SK-MEL-5 (cell line): ENCODE measurements around the gene EXOC3. TPM values are rescaled to one million over a fixed set of nuclear protein-coding genes. Genes with fewer than 3 reads are reported as not detected.
A peak's percentile ranks its signal among the peaks of the same experiment; 100 is the strongest.

ENCODE experiments used
- DNase-seq: peaks from one replicate; pipeline ENCODE4 v3.0.0-alpha.2; 2016; ENCODE audit warnings: low read depth, low spot score
- in situ Hi-C: cut with HindIII; loops from 2 replicates; pipeline ENCODE4 v1.10.0; 2016; ENCODE audit warnings: low sequenced_read_pairs, high pct_unique_total_duplicates, low pct_unique_long_range_greater_than_20kb
- total RNA-seq: library from RNA; depleted of rRNA; stranded (reverse); fragments of >200 nt; shearing (Covaris generic); gene quantifications from 2 replicates; pipeline ENCODE4 v1.2.3, GENCODE V29; 2014

EXOC3 gene
- total RNA-seq, 1 experiment from 2014 or later, result 50.2 TPM

- in situ Hi-C loops, result no loop called here
- DNase-seq, result no peak
Measured at GRCh38 chr5:432928-433791, 9.8 kb upstream of the EXOC3 start.

DNA sequence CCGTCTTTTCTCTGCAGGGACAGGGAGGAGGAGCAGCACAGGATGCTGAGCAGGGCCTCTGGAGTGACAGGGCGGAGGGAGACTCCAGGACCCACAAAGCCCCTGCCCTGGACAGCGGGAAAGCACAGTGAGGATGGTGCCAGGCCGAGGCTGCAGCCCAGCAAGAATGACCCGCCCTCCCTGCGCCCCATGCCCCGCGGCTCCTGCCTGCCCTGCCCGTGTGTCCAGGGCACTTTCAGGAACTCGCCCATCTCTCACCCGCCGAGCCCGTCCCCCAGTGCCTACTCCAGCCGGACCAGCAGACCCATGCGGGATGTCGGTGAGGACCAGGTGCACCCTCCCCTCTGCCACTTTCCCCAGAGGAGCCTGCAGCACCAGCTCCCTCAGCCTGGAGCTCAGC, 9.1 kb upstream of the EXOC3 start:
- no peak for DNase-seq
- in situ Hi-C loops, result no loop called here

GRCh38 chr5:434443-435146, 8.4 kb upstream of the EXOC3 start:
- in situ Hi-C loops, result no loop called here
- DNase-seq, result no peak

- in situ Hi-C loops, result no loop called here
- DNase-seq, result no peak
Measured at GRCh38 chr5:435156-435790, 7.7 kb upstream of the EXOC3 start.

DNA sequence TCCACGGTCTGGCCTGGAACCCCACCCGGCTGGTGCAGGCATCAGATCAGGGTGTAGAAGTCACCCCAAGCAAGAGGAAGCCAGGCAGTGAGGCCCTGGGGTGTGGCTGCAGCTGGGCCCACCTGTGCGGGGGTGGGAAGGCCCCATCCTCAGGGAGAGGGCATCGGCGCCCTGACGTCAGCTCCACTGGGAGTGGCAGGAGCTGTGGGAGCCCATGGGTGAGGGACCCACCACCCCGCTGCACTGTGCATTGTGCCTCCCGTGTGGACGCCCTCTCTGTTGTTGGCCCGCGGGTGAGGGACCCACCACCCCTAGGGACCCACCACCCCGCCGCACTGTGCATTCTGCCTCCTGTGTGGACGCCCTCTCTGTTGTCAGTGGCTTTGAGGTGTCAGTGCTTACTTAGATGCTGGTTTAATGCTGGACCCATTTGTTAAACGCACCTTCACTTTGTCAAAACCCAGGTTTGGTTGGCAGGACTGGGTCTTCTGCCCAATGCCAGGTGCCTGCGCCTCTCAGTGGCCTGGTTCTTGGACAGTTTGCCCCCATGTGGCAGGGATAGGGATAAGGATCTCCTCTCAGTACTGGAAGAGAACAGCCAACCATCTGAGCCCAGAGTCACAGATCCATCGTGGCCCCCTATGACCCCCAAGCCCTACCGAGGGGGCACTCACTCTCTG, 6.9 kb upstream of the EXOC3 start:
- DNase-seq, result peak; percentile 76
- in situ Hi-C loops, result no loop called here

- in situ Hi-C loops, result no loop called here
- no peak for DNase-seq
Measured at GRCh38 chr5:436641-436975, 6.4 kb upstream of the EXOC3 start.

DNA sequence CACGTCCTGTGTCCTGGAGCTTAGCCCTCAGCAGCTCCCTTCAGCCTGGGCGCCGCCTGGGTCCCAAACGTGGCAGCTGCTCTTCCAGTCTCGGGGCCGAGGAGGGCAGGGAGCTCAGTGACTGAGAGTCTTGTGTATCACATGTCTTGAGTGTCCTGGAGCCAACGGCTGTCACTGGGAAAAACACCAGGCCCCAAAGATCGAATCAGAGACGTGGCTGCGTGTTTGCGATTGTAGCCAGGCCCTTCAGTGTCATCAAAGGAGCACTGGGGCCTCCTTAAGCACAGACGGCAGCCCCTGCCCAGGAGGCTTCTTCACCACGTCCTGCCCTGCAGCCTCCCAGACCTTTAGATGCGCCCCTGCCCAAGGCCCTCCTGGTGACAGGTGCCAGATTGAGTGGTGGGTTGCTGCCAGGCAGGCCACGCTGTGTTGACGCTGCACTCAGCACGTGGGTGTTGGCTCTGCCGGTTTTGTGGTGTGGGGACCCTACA, 5.7 kb upstream of the EXOC3 start:
- in situ Hi-C loops, result no loop called here
- no peak for DNase-seq

GRCh38 chr5:438481-438981, 4.4 kb upstream of the EXOC3 start:
- DNase-seq, result no peak
- in situ Hi-C loops, result no loop called here

GRCh38 chr5:439181-439580, 3.8 kb upstream of the EXOC3 start:
- in situ Hi-C loops, result no loop called here
- DNase-seq, result no peak

- DNase-seq, result no peak
- in situ Hi-C loops, result no loop called here
Measured at GRCh38 chr5:439636-440035, 3.3 kb upstream of the EXOC3 start.

DNA sequence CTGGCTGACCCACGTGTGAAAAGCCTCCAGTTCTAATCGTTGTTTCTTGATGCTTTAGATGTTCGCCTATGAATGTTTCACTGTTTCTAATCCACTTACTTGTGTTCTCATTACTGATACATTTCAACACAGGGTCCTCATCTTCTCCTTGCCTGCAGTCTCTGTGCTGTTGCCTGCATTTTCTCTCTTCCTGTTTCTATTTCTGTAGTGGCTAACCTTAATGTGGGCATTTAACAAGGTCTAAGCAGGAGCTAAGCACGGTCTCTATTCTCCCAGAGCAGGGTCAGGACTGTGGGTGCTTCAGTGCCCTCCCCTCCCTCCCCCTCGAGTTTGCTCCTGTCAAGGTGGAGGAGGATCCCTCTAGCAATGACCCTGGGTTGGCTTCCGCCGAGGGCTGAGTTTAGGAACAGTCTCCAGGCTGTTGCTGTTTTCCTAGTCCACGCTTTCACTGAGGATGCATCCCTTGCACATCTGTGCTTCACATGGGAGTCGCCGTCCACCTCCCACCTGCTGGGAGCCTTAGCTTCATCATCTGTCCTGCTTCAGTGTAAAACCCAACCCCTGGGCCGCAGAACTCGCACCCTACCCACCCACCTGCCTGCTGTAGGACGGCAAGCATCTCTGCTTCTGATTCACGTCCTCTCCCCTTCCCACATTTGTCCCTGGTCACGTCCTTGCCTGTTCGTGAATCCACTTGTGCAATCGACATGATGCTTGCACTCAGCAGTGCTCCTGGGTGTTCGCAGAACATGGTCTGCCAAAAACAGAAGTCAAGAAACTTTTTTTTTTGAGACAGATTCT, 2.4 kb upstream of the EXOC3 start:
- DNase-seq, result no peak
- in situ Hi-C loops, result no loop called here

DNA sequence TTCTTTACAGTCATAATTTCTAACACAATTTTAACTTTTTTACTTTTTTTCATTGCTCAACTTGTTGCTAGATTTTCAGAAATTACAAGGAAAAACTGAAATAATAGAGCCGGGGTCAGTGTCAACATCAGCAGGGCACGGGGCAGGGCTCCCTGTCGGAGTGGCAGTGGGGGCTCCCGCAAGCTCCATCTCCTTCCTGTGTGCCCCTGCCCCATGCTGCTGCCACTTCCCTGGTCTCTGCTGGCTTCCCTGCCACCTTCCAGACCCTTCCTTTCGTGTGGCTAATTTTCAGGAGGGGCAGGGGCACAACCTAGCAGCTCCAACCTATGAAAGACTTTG, 1.0 kb upstream of the EXOC3 start:
- no peak for DNase-seq
- in situ Hi-C loops, result no loop called here

GRCh38 chr5:443239-444151, 519 bp downstream of the EXOC3 start:
- in situ Hi-C loops, result no loop called here
- DNase-seq, result no peak

DNA sequence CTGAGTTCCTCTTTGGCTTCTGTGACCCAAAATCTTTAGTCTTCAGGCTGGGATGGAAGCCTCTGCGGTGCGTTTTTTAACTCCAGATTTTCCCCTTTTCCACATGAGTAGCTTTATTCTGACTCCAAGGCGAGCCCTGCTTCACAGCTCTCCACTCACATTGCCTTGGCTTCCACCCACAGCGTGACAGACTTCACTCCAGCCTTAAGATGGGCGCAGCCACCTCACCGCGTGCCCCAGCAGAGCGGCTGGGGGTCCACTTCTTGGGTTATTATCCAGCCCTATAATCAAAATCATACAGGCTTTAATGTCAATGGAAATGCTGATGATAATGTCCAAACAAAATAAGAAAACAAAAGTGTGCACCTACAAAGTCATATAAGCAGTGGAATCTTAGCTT, 1.2 kb downstream of the EXOC3 start:
- no peak for DNase-seq
- in situ Hi-C loops, result no loop called here

GRCh38 chr5:445591-445990, 2.6 kb downstream of the EXOC3 start:
- no peak for DNase-seq
- in situ Hi-C loops, result no loop called here

- in situ Hi-C loops, result no loop called here
- DNase-seq, result no peak
Measured at GRCh38 chr5:446066-446882, 3.3 kb downstream of the EXOC3 start.
